ENCODE data around the gene PIGO.

The PIGO gene

GRCh38 chr9:35105126-35105525, 8.7 kb upstream of the PIGO start:
- Histone ChIP-seq H3K4me3 (ENCODE audit: low read length) (no peak overlapping the region), H3K9me3 (replicated peaks; ENCODE audit: low read length) (no peaks in the 10 kb centered on the region), H3K36me3 (ENCODE audit: insufficient read depth, low read length) (peaks cover 63% of the 10 kb centered on the region), H3K27me3 (ENCODE audit: control insufficient read depth, insufficient read depth, low read length) (no peaks in the 10 kb centered on the region), H3K4me1 (ENCODE audit: control insufficient read depth, insufficient read depth, low read length) (peaks cover 29% of the 10 kb centered on the region), H3K4me2 (ENCODE audit: low read length) (no peak overlapping the region), H3K9ac (ENCODE audit: low read depth, low read length) (no peak overlapping the region)

GRCh38 chr9:35104586-35104985, 8.2 kb upstream of the PIGO start:
- Histone ChIP-seq H3K4me2 (ENCODE audit: low read length) (no peak overlapping the region), H3K36me3 (ENCODE audit: insufficient read depth, low read length) (peaks cover 67% of the 10 kb centered on the region), H3K9me3 (replicated peaks; ENCODE audit: low read length) (no peaks in the 10 kb centered on the region), H3K9ac (ENCODE audit: low read depth, low read length) (no peak overlapping the region), H3K4me1 (ENCODE audit: control insufficient read depth, insufficient read depth, low read length) (peaks cover 24% of the 10 kb centered on the region), H3K27me3 (ENCODE audit: control insufficient read depth, insufficient read depth, low read length) (no peaks in the 10 kb centered on the region), H3K4me3 (ENCODE audit: low read length) (no peak overlapping the region)

GRCh38 chr9:35103660-35104191, 7.3 kb upstream of the PIGO start:
- H3K36me3 ChIP-seq (ENCODE audit: insufficient read depth, low read length): peaks cover 62% of the 10 kb centered on the region
- H3K4me2 ChIP-seq (ENCODE audit: low read length): peak overlapping the region; percentile 85
- H3K9me3 ChIP-seq (replicated peaks; ENCODE audit: low read length): no peaks in the 10 kb centered on the region
- H3K4me1 ChIP-seq (ENCODE audit: control insufficient read depth, insufficient read depth, low read length): peaks cover 16% of the 10 kb centered on the region
- H3K4me3 ChIP-seq (ENCODE audit: low read length): peak overlapping the region; percentile 80
- peak overlapping the region; percentile 93 for H3K9ac ChIP-seq (ENCODE audit: low read depth, low read length)
- no peaks in the 10 kb centered on the region for H3K27me3 ChIP-seq (ENCODE audit: control insufficient read depth, insufficient read depth, low read length)

GRCh38 chr9:35102769-35103659, 6.6 kb upstream of the PIGO start, which contains the start of gene STOML2:
STOML2 (minus strand) TSS chr9:35103131; CDS start chr9:35103094, 37 bp downstream.
- peak within 1 kb of the TSS; percentile 85 for H3K4me2 ChIP-seq (ENCODE audit: low read length)
- H3K9me3 ChIP-seq (replicated peaks; ENCODE audit: low read length): no peaks in the 10 kb centered on the region
- H3K4me3 ChIP-seq (ENCODE audit: low read length): peak within 1 kb of the TSS; percentile 80
- no peaks in the 10 kb centered on the region for H3K27me3 ChIP-seq (ENCODE audit: control insufficient read depth, insufficient read depth, low read length)
- peaks cover 55% of the 10 kb centered on the region for H3K36me3 ChIP-seq (ENCODE audit: insufficient read depth, low read length)
- H3K9ac ChIP-seq (ENCODE audit: low read depth, low read length): peak within 1 kb of the TSS; percentile 93
- peaks cover 16% of the 10 kb centered on the region for H3K4me1 ChIP-seq (ENCODE audit: control insufficient read depth, insufficient read depth, low read length)

GRCh38 chr9:35102465-35102768, 6.0 kb upstream of the PIGO start:
- H3K36me3 ChIP-seq (ENCODE audit: insufficient read depth, low read length): peaks cover 51% of the 10 kb centered on the region
- H3K4me3 ChIP-seq (ENCODE audit: low read length): peak overlapping the region; percentile 80
- peak overlapping the region; percentile 85 for H3K4me2 ChIP-seq (ENCODE audit: low read length)
- H3K9me3 ChIP-seq (replicated peaks; ENCODE audit: low read length): no peaks in the 10 kb centered on the region
- H3K27me3 ChIP-seq (ENCODE audit: control insufficient read depth, insufficient read depth, low read length): no peaks in the 10 kb centered on the region
- H3K9ac ChIP-seq (ENCODE audit: low read depth, low read length): peak overlapping the region; percentile 93
- H3K4me1 ChIP-seq (ENCODE audit: control insufficient read depth, insufficient read depth, low read length): peaks cover 16% of the 10 kb centered on the region

GRCh38 chr9:35097573-35097972, 1.2 kb upstream of the PIGO start:
- Histone ChIP-seq H3K4me3 (ENCODE audit: low read length) (no peak overlapping the region), H3K4me2 (ENCODE audit: low read length) (no peak overlapping the region), H3K9me3 (replicated peaks; ENCODE audit: low read length) (no peaks in the 10 kb centered on the region), H3K4me1 (ENCODE audit: control insufficient read depth, insufficient read depth, low read length) (peaks cover 17% of the 10 kb centered on the region), H3K27me3 (ENCODE audit: control insufficient read depth, insufficient read depth, low read length) (no peaks in the 10 kb centered on the region), H3K36me3 (ENCODE audit: insufficient read depth, low read length) (peaks cover 24% of the 10 kb centered on the region), H3K9ac (ENCODE audit: low read depth, low read length) (no peak overlapping the region)

GRCh38 chr9:35091536-35091935, 4.9 kb downstream of the PIGO start:
- Histone ChIP-seq H3K4me3 (ENCODE audit: low read length) (no peak overlapping the region), H3K4me1 (ENCODE audit: control insufficient read depth, insufficient read depth, low read length) (peaks cover 8% of the 10 kb centered on the region), H3K36me3 (ENCODE audit: insufficient read depth, low read length) (peaks cover 46% of the 10 kb centered on the region)

GRCh38 chr9:35089434-35089833, 7.0 kb downstream of the PIGO start:
- no peaks in the 10 kb centered on the region for H3K4me1 ChIP-seq (ENCODE audit: control insufficient read depth, insufficient read depth, low read length)
- H3K9me3 ChIP-seq (replicated peaks; ENCODE audit: low read length): no peaks in the 10 kb centered on the region
- H3K4me3 ChIP-seq (ENCODE audit: low read length): no peak overlapping the region
- H3K36me3 ChIP-seq (ENCODE audit: insufficient read depth, low read length): peaks cover 49% of the 10 kb centered on the region
- H3K27me3 ChIP-seq (ENCODE audit: control insufficient read depth, insufficient read depth, low read length): no peaks in the 10 kb centered on the region
- no peak overlapping the region for H3K4me2 ChIP-seq (ENCODE audit: low read length)
- no peak overlapping the region for H3K9ac ChIP-seq (ENCODE audit: low read depth, low read length)

More at GRCh38 chr9:35091536-35091935, 4.9 kb downstream of the PIGO start:
- Histone ChIP-seq H3K9ac (ENCODE audit: low read depth, low read length) (no peak overlapping the region), H3K9me3 (replicated peaks; ENCODE audit: low read length) (no peaks in the 10 kb centered on the region), H3K27me3 (ENCODE audit: control insufficient read depth, insufficient read depth, low read length) (no peaks in the 10 kb centered on the region), H3K4me2 (ENCODE audit: low read length) (no peak overlapping the region)

- Histone ChIP-seq H3K4me1 (ENCODE audit: control insufficient read depth, insufficient read depth, low read length) (no peaks in the 10 kb centered on the region), H3K27me3 (ENCODE audit: control insufficient read depth, insufficient read depth, low read length) (no peaks in the 10 kb centered on the region), H3K4me3 (ENCODE audit: low read length) (no peak overlapping the region), H3K4me2 (ENCODE audit: low read length) (no peak overlapping the region), H3K9ac (ENCODE audit: low read depth, low read length) (no peak overlapping the region), H3K9me3 (replicated peaks; ENCODE audit: low read length) (no peaks in the 10 kb centered on the region), H3K36me3 (ENCODE audit: insufficient read depth, low read length) (peaks cover 28% of the 10 kb centered on the region)
These were observed 11.3 kb downstream of the PIGO start for GRCh38 chr9:35085078-35085477.

GRCh38 chr9:35079426-35080341, 16.7 kb downstream of the PIGO start, which contains the start of gene FANCG:
FANCG (minus strand) TSS chr9:35079942; CDS start chr9:35079524, 418 bp downstream.
- Histone ChIP-seq H3K36me3 (ENCODE audit: insufficient read depth, low read length) (peaks cover 6% of the 10 kb centered on the region), H3K27me3 (ENCODE audit: control insufficient read depth, insufficient read depth, low read length) (no peaks in the 10 kb centered on the region), H3K4me1 (ENCODE audit: control insufficient read depth, insufficient read depth, low read length) (peaks cover 12% of the 10 kb centered on the region), H3K4me3 (ENCODE audit: low read length) (peak within 1 kb of the TSS; percentile 91), H3K4me2 (ENCODE audit: low read length) (peak within 1 kb of the TSS; percentile 99), H3K9me3 (replicated peaks; ENCODE audit: low read length) (no peaks in the 10 kb centered on the region), H3K9ac (ENCODE audit: low read depth, low read length) (peak within 1 kb of the TSS; percentile 89)

- Histone ChIP-seq H3K4me2 (ENCODE audit: low read length) (peak overlapping the region; percentile 99), H3K27me3 (ENCODE audit: control insufficient read depth, insufficient read depth, low read length) (no peaks in the 10 kb centered on the region), H3K4me3 (ENCODE audit: low read length) (peak overlapping the region; percentile 91), H3K9ac (ENCODE audit: low read depth, low read length) (peak overlapping the region; percentile 89), H3K36me3 (ENCODE audit: insufficient read depth, low read length) (peaks cover 11% of the 10 kb centered on the region), H3K4me1 (ENCODE audit: control insufficient read depth, insufficient read depth, low read length) (peaks cover 12% of the 10 kb centered on the region), H3K9me3 (replicated peaks; ENCODE audit: low read length) (no peaks in the 10 kb centered on the region)
These were observed 17.4 kb downstream of the PIGO start for GRCh38 chr9:35079041-35079425.
